HCT116 (cell line): ENCODE data around the gene SIX5. TPM values are rescaled to one million over a fixed set of nuclear protein-coding genes. Genes with fewer than 3 reads are reported as not detected.

Source experiments
- ATAC-seq: fragments of 200-7000 bp; cut with Tn5 transposase; 2 replicates; pipeline ENCODE4 v1.9.1; 2020; ENCODE audit warnings: mild to moderate bottlenecking, moderate library complexity
- BruUV-seq: library from RNA; stranded (reverse); fragments of 400-500 nt; replicated peaks from 2 replicates; lab custom pipeline; 2021; lab: Mats Ljungman, UMichigan
- CTCF ChIA-PET: fragments of 300-600 bp; sonication (Branson Sonifier 250); formaldehyde crosslinking; loops from one replicate; lab custom pipeline; 2021; ENCODE audit warnings: antibody characterized with exemption; lab: Charles Lee
- POLR2A ChIA-PET: fragments of 300-600, 350-600 bp; sonication (Branson Sonifier 250); formaldehyde crosslinking; loops from one replicate; lab custom pipeline; 2021; ENCODE audit warnings: antibody characterized with exemption; lab: Charles Lee
- RAD21 ChIA-PET, 2 experiments: fragments of 300-600 bp; sonication (Branson Sonifier 250); formaldehyde crosslinking; loops; one replicate each; lab custom pipeline; 2023; ENCODE audit warnings: low total read pairs in 2 of 2; ENCODE audit not compliant: uncharacterized antibody in 2 of 2, unreplicated experiment in 2 of 2, low non-redundant PET in 1 of 2; lab: Charles Lee
- DNase-seq: peaks from one replicate; pipeline ENCODE4 v3.0.0-alpha.2; 2010; ENCODE audit warnings: low read depth, low spot score
- H2AFZ ChIP-seq: fragments of 200-600 bp; shearing (Covaris generic), sonication (generic); 2 replicates; pipeline ENCODE4 v1.6.1; 2017; ENCODE audit warnings: low read depth, mixed run types, mixed read lengths, antibody characterized with exemption, low read length; ENCODE audit not compliant: poor library complexity, severe bottlenecking
- H3K27ac ChIP-seq: 2 replicates; pipeline ENCODE4 v1.5.1; 2012; ENCODE audit warnings: low read depth, low read length
- H3K27me3 ChIP-seq: fragments of 200-600 bp; sonication (generic); 2 replicates; pipeline ENCODE4 v1.6.1; 2016; ENCODE audit warnings: mixed run types, low read length, mixed read lengths; ENCODE audit not compliant: insufficient read depth
- H3K36me3 ChIP-seq, 2 experiments: fragments of 200-500 bp in 1 of 2; fragments of 200-600 bp in 1 of 2; sonication (Bioruptor generic) in 1 of 2; sonication (generic) in 1 of 2; 2 replicates each; pipeline versions ENCODE4 v1.5.1 to v1.6.1; 2014 to 2016; ENCODE audit warnings: low read length in 2 of 2, inconsistent platforms in 1 of 2, mixed read lengths in 1 of 2, mixed run types in 1 of 2; ENCODE audit not compliant: insufficient read depth in 2 of 2, control insufficient read depth in 1 of 2
- H3K4me1 ChIP-seq, 2 experiments: fragments of 200-600 bp in 1 of 2; sonication (generic) in 1 of 2; 2 replicates each; pipeline versions ENCODE4 v1.5.1 to v1.6.1; 2012 to 2017; ENCODE audit warnings: low read length in 2 of 2, inconsistent platforms in 1 of 2, mild to moderate bottlenecking in 1 of 2, mixed read lengths in 1 of 2, mixed run types in 1 of 2, moderate library complexity in 1 of 2; ENCODE audit not compliant: insufficient read depth in 2 of 2, control insufficient read depth in 1 of 2
- H3K4me2 ChIP-seq: fragments of 200-600 bp; sonication (generic); 2 replicates; pipeline ENCODE4 v1.6.1; 2017; ENCODE audit warnings: mixed run types, low read length, mixed read lengths
- H3K4me3 ChIP-seq, 2 experiments: fragments of 200-600 bp in 1 of 2; sonication (generic) in 1 of 2; replicated peaks in 1 of 2; 2 replicates each; pipeline ENCODE4 v1.5.1; 2011 to 2016; ENCODE audit warnings: low read length in 2 of 2, control low read depth in 1 of 2, low read depth in 1 of 2, mild to moderate bottlenecking in 1 of 2, mixed read lengths in 1 of 2, mixed run types in 1 of 2
- H3K79me2 ChIP-seq: fragments of 200-600 bp; sonication (generic); 2 replicates; pipeline ENCODE4 v1.6.1; 2017; ENCODE audit warnings: mild to moderate bottlenecking, mixed run types, low read length, moderate library complexity, mixed read lengths; ENCODE audit not compliant: insufficient read depth
- H3K9ac ChIP-seq: fragments of 200-600 bp; sonication (generic); 2 replicates; pipeline ENCODE4 v1.6.1; 2016; ENCODE audit warnings: low read length, mixed read lengths
- H3K9me2 ChIP-seq: fragments of 200-600 bp; sonication (generic), shearing (Covaris generic); 2 replicates; pipeline ENCODE4 v1.6.1; 2017; ENCODE audit warnings: mixed run types, mild to moderate bottlenecking, moderate library complexity; ENCODE audit not compliant: insufficient read depth
- H3K9me3 ChIP-seq, 2 experiments: fragments of 200-500 bp in 1 of 2; fragments of 200-600 bp in 1 of 2; sonication (Bioruptor generic) in 1 of 2; sonication (generic) in 1 of 2; 2 replicates each; pipeline ENCODE4 v1.6.1; 2014 to 2017; ENCODE audit warnings: low read length in 2 of 2, mixed read lengths in 2 of 2, inconsistent platforms in 1 of 2, low read depth in 1 of 2, mild to moderate bottlenecking in 1 of 2, mixed run types in 1 of 2, moderate library complexity in 1 of 2; ENCODE audit not compliant: control insufficient read depth in 1 of 2, insufficient read depth in 1 of 2
- H4K20me1 ChIP-seq: fragments of 200-600 bp; sonication (generic), shearing (Covaris generic); 2 replicates; pipeline ENCODE4 v1.6.1; 2017; ENCODE audit warnings: mixed run types, mild to moderate bottlenecking, moderate library complexity; ENCODE audit not compliant: insufficient read depth
- EGR1 ChIP-seq: IDR thresholded peaks from 2 replicates; pipeline ENCODE4 v1.6.1; 2012; ENCODE audit warnings: low read depth
- ELF1 ChIP-seq: IDR thresholded peaks from 2 replicates; pipeline ENCODE4 v1.6.1; 2012; ENCODE audit warnings: low read depth, borderline replicate concordance
- EZH2 ChIP-seq: fragments of 200-600 bp; sonication (generic); IDR thresholded peaks from 2 replicates; pipeline ENCODE4 v1.6.1; 2017; ENCODE audit warnings: antibody characterized with exemption, mixed run types
- EZH2phosphoT487 ChIP-seq: fragments of 200-600 bp; IDR thresholded peaks from 2 replicates; pipeline ENCODE4 v1.6.1; 2018; ENCODE audit warnings: antibody characterized with exemption, borderline replicate concordance
- POLR2A ChIP-seq: IDR thresholded peaks from 2 replicates; pipeline ENCODE4 v1.7.0; 2011; ENCODE audit warnings: borderline replicate concordance; ENCODE audit not compliant: insufficient read depth, insufficient read length; ENCODE audit errors: extremely low read depth
- POLR2AphosphoS5 ChIP-seq: IDR thresholded peaks from 2 replicates; pipeline ENCODE4 v1.6.1; 2011; ENCODE audit warnings: mild to moderate bottlenecking, low read depth, low read length, moderate library complexity
- SP1 ChIP-seq: IDR thresholded peaks from 2 replicates; pipeline ENCODE4 v1.6.1; 2012; ENCODE audit warnings: low read depth
- SRF ChIP-seq: IDR thresholded peaks from 2 replicates; pipeline ENCODE4 v1.6.1; 2012; ENCODE audit warnings: low read depth
- TCF7L2 ChIP-seq: IDR thresholded peaks from 2 replicates; pipeline ENCODE4 v1.7.0; 2011; ENCODE audit warnings: borderline replicate concordance, inconsistent platforms; ENCODE audit not compliant: insufficient read depth, insufficient read length; ENCODE audit errors: extremely low read depth
- ZFX ChIP-seq: fragments of 450-650 bp; IDR thresholded peaks from 2 replicates; pipeline ENCODE4 v1.6.1; 2017
- intact Hi-C: fragments of 100-400 bp; cut with micrococcal nuclease; formaldehyde crosslinking; loops from 2 replicates; pipeline ENCODE4 v1.10.0; 2022
- total RNA-seq: library from RNA; stranded (reverse); gene quantifications from one replicate; pipeline ENCODE4 v1.2.1, GENCODE V29; 2021; ENCODE audit not compliant: unreplicated experiment
- TF ChIP-seq, protein P1 (sequence below): IDR thresholded peaks from 2 replicates; pipeline ENCODE4 v1.6.1; 2012; ENCODE audit warnings: low read depth
- TF ChIP-seq, protein P2 (sequence below), 3 experiments: fragments of 200-600 bp in 1 of 3; sonication (generic) in 1 of 3; IDR thresholded peaks in 2 of 3; conservative IDR thresholded peaks in 1 of 3; 2 replicates each; pipeline ENCODE4 v1.5.1; 2012 to 2017; ENCODE audit warnings: low read depth in 2 of 3, low read length in 2 of 3, antibody characterized with exemption in 1 of 3, borderline replicate concordance in 1 of 3, control low read depth in 1 of 3, mild to moderate bottlenecking in 1 of 3, mixed read lengths in 1 of 3, mixed run types in 1 of 3, moderate library complexity in 1 of 3; ENCODE audit not compliant: insufficient read depth in 1 of 3
- TF ChIP-seq, protein P3 (sequence below): IDR thresholded peaks from 2 replicates; pipeline ENCODE4 v1.6.1; 2011; ENCODE audit warnings: mild to moderate bottlenecking, low read length, moderate library complexity; ENCODE audit not compliant: insufficient replicate concordance; ENCODE audit errors: extremely low read depth
- TF ChIP-seq, protein P4 (sequence below): IDR thresholded peaks from 2 replicates; pipeline ENCODE4 v1.6.1; 2012

SIX5 gene
- total RNA-seq, 1 experiment from 2014 or later = 18.3 TPM

DNA sequence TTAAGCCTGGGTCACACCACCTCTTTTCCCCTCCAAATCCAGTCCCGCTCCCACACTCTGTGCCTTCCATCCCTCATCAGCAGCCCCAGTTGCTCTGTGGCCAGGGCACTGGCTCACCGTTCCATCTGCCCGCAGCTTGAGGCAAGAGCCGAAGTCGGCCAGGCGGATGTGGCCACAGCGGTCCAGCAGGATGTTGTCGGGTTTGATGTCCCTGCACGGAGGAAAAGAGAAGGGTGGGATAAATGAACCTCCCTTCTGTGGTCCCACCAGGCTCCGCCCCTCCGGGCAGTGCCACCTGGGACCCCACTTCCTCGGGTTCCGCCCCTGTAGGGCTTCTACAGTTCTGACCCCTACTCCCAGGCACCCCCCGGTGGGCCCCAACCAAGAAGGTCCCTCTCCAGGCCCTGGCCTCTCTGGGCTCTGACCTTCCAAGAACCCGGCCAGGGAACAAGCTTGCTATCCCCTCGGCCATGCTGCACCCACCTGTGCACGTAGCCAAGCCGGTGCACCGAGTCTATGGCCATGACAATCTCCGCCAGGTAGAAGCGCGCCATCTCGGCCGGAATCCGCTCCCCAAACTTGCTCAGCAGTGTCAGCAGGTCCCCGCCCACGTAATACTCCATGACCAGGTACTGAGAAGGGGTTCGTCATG is 9.1 kb upstream of the SIX5 start (continued):
- TF ChIP-seq, protein P1, sequence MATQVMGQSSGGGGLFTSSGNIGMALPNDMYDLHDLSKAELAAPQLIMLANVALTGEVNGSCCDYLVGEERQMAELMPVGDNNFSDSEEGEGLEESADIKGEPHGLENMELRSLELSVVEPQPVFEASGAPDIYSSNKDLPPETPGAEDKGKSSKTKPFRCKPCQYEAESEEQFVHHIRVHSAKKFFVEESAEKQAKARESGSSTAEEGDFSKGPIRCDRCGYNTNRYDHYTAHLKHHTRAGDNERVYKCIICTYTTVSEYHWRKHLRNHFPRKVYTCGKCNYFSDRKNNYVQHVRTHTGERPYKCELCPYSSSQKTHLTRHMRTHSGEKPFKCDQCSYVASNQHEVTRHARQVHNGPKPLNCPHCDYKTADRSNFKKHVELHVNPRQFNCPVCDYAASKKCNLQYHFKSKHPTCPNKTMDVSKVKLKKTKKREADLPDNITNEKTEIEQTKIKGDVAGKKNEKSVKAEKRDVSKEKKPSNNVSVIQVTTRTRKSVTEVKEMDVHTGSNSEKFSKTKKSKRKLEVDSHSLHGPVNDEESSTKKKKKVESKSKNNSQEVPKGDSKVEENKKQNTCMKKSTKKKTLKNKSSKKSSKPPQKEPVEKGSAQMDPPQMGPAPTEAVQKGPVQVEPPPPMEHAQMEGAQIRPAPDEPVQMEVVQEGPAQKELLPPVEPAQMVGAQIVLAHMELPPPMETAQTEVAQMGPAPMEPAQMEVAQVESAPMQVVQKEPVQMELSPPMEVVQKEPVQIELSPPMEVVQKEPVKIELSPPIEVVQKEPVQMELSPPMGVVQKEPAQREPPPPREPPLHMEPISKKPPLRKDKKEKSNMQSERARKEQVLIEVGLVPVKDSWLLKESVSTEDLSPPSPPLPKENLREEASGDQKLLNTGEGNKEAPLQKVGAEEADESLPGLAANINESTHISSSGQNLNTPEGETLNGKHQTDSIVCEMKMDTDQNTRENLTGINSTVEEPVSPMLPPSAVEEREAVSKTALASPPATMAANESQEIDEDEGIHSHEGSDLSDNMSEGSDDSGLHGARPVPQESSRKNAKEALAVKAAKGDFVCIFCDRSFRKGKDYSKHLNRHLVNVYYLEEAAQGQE = no peak
- TF ChIP-seq, protein P2, sequence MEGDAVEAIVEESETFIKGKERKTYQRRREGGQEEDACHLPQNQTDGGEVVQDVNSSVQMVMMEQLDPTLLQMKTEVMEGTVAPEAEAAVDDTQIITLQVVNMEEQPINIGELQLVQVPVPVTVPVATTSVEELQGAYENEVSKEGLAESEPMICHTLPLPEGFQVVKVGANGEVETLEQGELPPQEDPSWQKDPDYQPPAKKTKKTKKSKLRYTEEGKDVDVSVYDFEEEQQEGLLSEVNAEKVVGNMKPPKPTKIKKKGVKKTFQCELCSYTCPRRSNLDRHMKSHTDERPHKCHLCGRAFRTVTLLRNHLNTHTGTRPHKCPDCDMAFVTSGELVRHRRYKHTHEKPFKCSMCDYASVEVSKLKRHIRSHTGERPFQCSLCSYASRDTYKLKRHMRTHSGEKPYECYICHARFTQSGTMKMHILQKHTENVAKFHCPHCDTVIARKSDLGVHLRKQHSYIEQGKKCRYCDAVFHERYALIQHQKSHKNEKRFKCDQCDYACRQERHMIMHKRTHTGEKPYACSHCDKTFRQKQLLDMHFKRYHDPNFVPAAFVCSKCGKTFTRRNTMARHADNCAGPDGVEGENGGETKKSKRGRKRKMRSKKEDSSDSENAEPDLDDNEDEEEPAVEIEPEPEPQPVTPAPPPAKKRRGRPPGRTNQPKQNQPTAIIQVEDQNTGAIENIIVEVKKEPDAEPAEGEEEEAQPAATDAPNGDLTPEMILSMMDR (IDR thresholded peaks at IDR 0.05 in 2 of 3, conservative IDR thresholded peaks at IDR 0.05 in 1 of 3; ENCODE audit: borderline replicate concordance in 1 of 3, insufficient read depth in 1 of 3, low read depth in 2 of 3, low read length in 2 of 3) = no peak
- TF ChIP-seq ZFX = no peak
- TF ChIP-seq EZH2 = no peak
- no peak for TF ChIP-seq SRF

DNA sequence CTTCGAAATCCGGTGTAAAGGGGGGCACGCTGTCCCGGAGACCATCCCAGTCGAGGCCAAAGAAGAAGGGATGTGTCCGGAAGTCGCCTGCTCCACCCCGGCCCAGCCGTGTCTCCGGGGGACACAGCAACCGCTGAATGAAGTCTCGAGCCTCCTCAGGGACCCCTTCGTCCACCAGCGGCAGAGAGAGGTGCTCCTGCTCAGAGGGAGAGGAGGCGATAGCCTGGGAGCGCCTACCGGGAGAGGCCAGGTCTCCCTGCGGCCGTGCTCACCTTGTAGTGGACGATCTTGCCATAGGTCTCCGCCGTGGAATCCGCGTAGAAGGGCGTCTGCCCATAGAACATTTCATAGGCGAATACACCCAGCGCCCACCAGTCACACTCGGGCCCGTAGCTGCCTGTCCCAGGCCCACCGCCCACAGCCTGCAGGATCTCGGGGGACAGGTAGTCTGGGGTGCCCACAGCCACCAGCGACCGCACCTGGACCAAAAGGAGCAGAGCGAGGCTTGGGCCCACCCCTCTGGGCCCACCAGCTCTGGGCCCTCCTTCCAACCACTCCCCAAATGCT is 8.4 kb upstream of the SIX5 start:
- no peak overlapping the region; the same call in 1 of the 2 replicates for H3K27ac ChIP-seq
- H3K36me3 ChIP-seq = peaks cover 0 to 10% of the 10 kb centered on the region in 2 experiments; a peak in 3 of 4 replicates
- no peak overlapping the region for H3K4me3 ChIP-seq
- H3K79me2 ChIP-seq = no peaks in the 10 kb centered on the region
- H3K9ac ChIP-seq = no peak overlapping the region
- DNase-seq (no peak), ATAC-seq (no peak)
- no peaks in the 10 kb centered on the region for H3K9me3 ChIP-seq
- no peak overlapping the region for H2AFZ ChIP-seq
- no peaks in the 10 kb centered on the region for H3K9me2 ChIP-seq
- no peaks in the 10 kb centered on the region for H3K27me3 ChIP-seq
- TF ChIP-seq EZH2 (no peak), POLR2AphosphoS5 (no peak), POLR2A (no peak), ELF1 (no peak), TCF7L2 (no peak), SP1 (no peak), EGR1 (no peak), EZH2phosphoT487 (no peak)
- TF ChIP-seq, protein P3, sequence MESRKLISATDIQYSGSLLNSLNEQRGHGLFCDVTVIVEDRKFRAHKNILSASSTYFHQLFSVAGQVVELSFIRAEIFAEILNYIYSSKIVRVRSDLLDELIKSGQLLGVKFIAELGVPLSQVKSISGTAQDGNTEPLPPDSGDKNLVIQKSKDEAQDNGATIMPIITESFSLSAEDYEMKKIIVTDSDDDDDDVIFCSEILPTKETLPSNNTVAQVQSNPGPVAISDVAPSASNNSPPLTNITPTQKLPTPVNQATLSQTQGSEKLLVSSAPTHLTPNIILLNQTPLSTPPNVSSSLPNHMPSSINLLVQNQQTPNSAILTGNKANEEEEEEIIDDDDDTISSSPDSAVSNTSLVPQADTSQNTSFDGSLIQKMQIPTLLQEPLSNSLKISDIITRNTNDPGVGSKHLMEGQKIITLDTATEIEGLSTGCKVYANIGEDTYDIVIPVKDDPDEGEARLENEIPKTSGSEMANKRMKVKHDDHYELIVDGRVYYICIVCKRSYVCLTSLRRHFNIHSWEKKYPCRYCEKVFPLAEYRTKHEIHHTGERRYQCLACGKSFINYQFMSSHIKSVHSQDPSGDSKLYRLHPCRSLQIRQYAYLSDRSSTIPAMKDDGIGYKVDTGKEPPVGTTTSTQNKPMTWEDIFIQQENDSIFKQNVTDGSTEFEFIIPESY = no peak
- TF ChIP-seq, protein P4, sequence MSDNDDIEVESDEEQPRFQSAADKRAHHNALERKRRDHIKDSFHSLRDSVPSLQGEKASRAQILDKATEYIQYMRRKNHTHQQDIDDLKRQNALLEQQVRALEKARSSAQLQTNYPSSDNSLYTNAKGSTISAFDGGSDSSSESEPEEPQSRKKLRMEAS = no peak
- BruUV-seq = no TSS peak
- ChIA-PET POLR2A (no interaction called here), CTCF (no interaction called here), RAD21 (no interaction called here)
- no peaks in the 10 kb centered on the region for H4K20me1 ChIP-seq
- intact Hi-C loops = loop anchor here (10.0 kb wide), 1 partner anchor 683 kb away; the partner anchor contains the start of gene PPP1R37
- no peak overlapping the region for H3K4me2 ChIP-seq
- peaks cover 33 to 41% of the 10 kb centered on the region in 2 experiments for H3K4me1 ChIP-seq
